ENCODE results near the gene MRPL19. TPM values are rescaled to one million over a fixed set of nuclear protein-coding genes. Genes with fewer than 3 reads are reported as not detected.
A peak's percentile ranks its signal among the peaks of the same experiment; 100 is the strongest.
"Not testable (repeated sequence)": the region's sequence is repeated elsewhere in the genome, so short reads cannot be mapped to it uniquely, and the experiment has no call there.

Gene MRPL19
- polyA plus RNA-seq, 1 donor (not counting 4 experiments of a cell fraction or from before 2014, with no cell fraction given) = 84.0 TPM

DNA sequence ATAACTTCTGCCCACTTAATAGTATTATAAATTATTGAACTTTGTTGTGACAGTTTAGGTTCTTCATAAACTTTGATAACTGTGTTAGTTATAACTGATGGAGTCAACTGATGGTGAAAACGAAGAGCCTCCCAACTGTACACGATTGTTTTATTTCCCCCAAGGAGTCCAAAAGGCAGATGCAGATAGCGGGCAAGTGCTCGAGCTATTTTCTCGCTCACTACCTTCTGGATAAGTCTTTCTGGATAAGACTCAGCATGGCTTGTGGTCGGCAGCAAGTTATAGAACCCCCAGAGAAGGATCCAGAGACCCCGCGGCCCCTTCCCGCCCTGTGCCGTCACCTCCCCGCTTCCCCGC, 63.6 kb downstream of the MRPL19 start:
- Histone ChIP-seq H2AFZ (ENCODE audit: control insufficient read depth, low read length) (peak overlapping the region; percentile 68), H3K4me1 (ENCODE audit: control insufficient read depth, extremely low read depth, insufficient read depth, low read length) (peaks cover 12% of the 10 kb centered on the region)
- dilution Hi-C loops (cut with MboI; ENCODE audit: extremely low pct_ligation_motif_present, low sequenced_read_pairs) = no loop called here

DNA sequence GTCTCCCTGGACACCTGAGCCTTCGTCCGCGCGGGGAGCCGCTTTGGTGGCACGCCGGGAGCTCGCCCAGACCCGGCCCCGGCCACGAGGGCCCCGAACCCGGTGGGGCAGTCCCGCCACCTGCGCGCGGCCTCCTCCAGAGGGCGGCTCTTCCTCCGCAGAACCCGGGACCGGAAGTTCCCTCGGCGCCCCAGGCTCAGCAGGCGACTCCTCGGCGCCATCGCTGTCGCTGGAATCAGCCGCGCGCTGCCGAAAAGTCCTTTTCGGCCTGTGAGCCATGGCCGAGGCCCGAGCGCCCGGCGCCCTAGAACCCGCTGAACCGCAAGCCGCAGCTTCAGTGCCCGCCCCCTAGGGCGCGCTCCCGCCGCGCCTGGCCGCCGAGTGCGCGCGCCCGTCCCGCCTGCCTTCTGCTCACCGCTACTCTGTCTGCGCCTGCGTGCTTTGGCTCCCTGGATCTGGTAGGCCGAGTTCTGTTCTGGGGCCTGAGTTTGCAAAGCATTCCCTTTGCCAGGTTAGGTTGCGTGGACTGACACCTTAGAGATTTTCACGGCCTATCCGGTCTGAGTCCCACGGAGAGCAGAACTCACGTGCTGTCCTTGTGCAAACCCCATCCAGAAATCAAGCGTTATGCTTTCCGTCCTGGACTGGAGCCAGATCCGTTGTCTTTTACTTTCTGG, 64.1 kb downstream of the MRPL19 start, which contains the start of gene GCFC2:
Gene GCFC2 (minus strand): TSS at position 339 of the 677 bp plus-strand sequence. CDS start 60 bp downstream, at position 279.
- H3K27me3 ChIP-seq (ENCODE audit: control insufficient read depth, extremely low read depth, insufficient read depth, low read length) = no peaks in the 10 kb centered on the region
- peaks cover 12% of the 10 kb centered on the region for H3K4me1 ChIP-seq (ENCODE audit: control insufficient read depth, extremely low read depth, insufficient read depth, low read length)
- no peaks in the 10 kb centered on the region for H3K9me3 ChIP-seq (ENCODE audit: control insufficient read depth, low read depth, low read length)
- no peak for TF ChIP-seq EZH2 (IDR thresholded peaks at IDR 0.05; ENCODE audit: low read length)
- TF ChIP-seq, protein P1, sequence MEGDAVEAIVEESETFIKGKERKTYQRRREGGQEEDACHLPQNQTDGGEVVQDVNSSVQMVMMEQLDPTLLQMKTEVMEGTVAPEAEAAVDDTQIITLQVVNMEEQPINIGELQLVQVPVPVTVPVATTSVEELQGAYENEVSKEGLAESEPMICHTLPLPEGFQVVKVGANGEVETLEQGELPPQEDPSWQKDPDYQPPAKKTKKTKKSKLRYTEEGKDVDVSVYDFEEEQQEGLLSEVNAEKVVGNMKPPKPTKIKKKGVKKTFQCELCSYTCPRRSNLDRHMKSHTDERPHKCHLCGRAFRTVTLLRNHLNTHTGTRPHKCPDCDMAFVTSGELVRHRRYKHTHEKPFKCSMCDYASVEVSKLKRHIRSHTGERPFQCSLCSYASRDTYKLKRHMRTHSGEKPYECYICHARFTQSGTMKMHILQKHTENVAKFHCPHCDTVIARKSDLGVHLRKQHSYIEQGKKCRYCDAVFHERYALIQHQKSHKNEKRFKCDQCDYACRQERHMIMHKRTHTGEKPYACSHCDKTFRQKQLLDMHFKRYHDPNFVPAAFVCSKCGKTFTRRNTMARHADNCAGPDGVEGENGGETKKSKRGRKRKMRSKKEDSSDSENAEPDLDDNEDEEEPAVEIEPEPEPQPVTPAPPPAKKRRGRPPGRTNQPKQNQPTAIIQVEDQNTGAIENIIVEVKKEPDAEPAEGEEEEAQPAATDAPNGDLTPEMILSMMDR (optimal IDR thresholded peaks at IDR 0.05 in 1 of 3, IDR thresholded peaks at IDR 0.05 in 1 of 3, conservative IDR thresholded peaks at IDR 0.05 in 1 of 3; ENCODE audit: extremely low read depth in 1 of 3, insufficient read depth in 2 of 3, low read length in 3 of 3) = peak in 2 of 3 experiments; percentile 46 to 53
- peak within 1 kb of the TSS; percentile 88 for H3K9ac ChIP-seq (ENCODE audit: control insufficient read depth, extremely low read depth, insufficient read depth, low read length)
- no peaks in the 10 kb centered on the region for H3K9me1 ChIP-seq (ENCODE audit: control insufficient read depth, extremely low read depth, insufficient read depth, low read length)
- dilution Hi-C loops (cut with MboI; ENCODE audit: extremely low pct_ligation_motif_present, low sequenced_read_pairs) = no loop called here
- peak within 1 kb of the TSS; percentile 55 to 90 (median 77) for H3K4me3 ChIP-seq (ENCODE audit: control insufficient read depth in 2 of 3, extremely low read depth in 1 of 3, insufficient read depth in 2 of 3, low read depth in 1 of 3, low read length in 3 of 3)
- FAIRE-seq (peak; percentile 63), DNase-seq (ENCODE audit: low read depth, low spot score) (peak; percentile 33)
- no peaks in the 10 kb centered on the region for H4K20me1 ChIP-seq (ENCODE audit: control insufficient read depth, extremely low read depth, insufficient read depth, low read length)
- H3K79me2 ChIP-seq (ENCODE audit: control insufficient read depth, insufficient read depth, low read length) = peaks cover 9% of the 10 kb centered on the region
- H2AFZ ChIP-seq (ENCODE audit: control insufficient read depth, low read length) = peak within 1 kb of the TSS; percentile 68
- H3K36me3 ChIP-seq (ENCODE audit: control insufficient read depth in 2 of 2, extremely low read depth in 1 of 2, insufficient read depth in 2 of 2, low read length in 2 of 2) = no peaks in the 10 kb centered on the region
- peak within 1 kb of the TSS; percentile 83 for H3K27ac ChIP-seq (ENCODE audit: control insufficient read depth, insufficient read depth, low read length)
- H3K4me2 ChIP-seq (ENCODE audit: control insufficient read depth, extremely low read depth, insufficient read depth, low read depth, low read length) = peak within 1 kb of the TSS; percentile 94

More for the DNA sequence above, 63.6 kb downstream of the MRPL19 start:
- no peak for FAIRE-seq
- peak overlapping the region; percentile 94 for H3K4me2 ChIP-seq (ENCODE audit: control insufficient read depth, extremely low read depth, insufficient read depth, low read depth, low read length)
- peaks cover 9% of the 10 kb centered on the region for H3K79me2 ChIP-seq (ENCODE audit: control insufficient read depth, insufficient read depth, low read length)
- no peaks in the 10 kb centered on the region for H3K36me3 ChIP-seq (ENCODE audit: control insufficient read depth in 2 of 2, extremely low read depth in 1 of 2, insufficient read depth in 2 of 2, low read length in 2 of 2)
- peak overlapping the region; percentile 88 for H3K9ac ChIP-seq (ENCODE audit: control insufficient read depth, extremely low read depth, insufficient read depth, low read length)
- no peaks in the 10 kb centered on the region for H4K20me1 ChIP-seq (ENCODE audit: control insufficient read depth, extremely low read depth, insufficient read depth, low read length)
- peak overlapping the region; percentile 55 to 90 (median 77) for H3K4me3 ChIP-seq (ENCODE audit: control insufficient read depth in 2 of 3, extremely low read depth in 1 of 3, insufficient read depth in 2 of 3, low read depth in 1 of 3, low read length in 3 of 3)
- DNase-seq (ENCODE audit: low read depth, low spot score) = no peak
- H3K27me3 ChIP-seq (ENCODE audit: control insufficient read depth, extremely low read depth, insufficient read depth, low read length) = no peaks in the 10 kb centered on the region
- no peaks in the 10 kb centered on the region for H3K9me3 ChIP-seq (ENCODE audit: control insufficient read depth, low read depth, low read length)
- TF ChIP-seq EZH2 (IDR thresholded peaks at IDR 0.05; ENCODE audit: low read length) = no peak
- TF ChIP-seq, protein P1 (optimal IDR thresholded peaks at IDR 0.05 in 1 of 3, IDR thresholded peaks at IDR 0.05 in 1 of 3, conservative IDR thresholded peaks at IDR 0.05 in 1 of 3; ENCODE audit: extremely low read depth in 1 of 3, insufficient read depth in 2 of 3, low read length in 3 of 3) = no peak
- H3K27ac ChIP-seq (ENCODE audit: control insufficient read depth, insufficient read depth, low read length) = peak overlapping the region; percentile 83
- no peaks in the 10 kb centered on the region for H3K9me1 ChIP-seq (ENCODE audit: control insufficient read depth, extremely low read depth, insufficient read depth, low read length)

DNA sequence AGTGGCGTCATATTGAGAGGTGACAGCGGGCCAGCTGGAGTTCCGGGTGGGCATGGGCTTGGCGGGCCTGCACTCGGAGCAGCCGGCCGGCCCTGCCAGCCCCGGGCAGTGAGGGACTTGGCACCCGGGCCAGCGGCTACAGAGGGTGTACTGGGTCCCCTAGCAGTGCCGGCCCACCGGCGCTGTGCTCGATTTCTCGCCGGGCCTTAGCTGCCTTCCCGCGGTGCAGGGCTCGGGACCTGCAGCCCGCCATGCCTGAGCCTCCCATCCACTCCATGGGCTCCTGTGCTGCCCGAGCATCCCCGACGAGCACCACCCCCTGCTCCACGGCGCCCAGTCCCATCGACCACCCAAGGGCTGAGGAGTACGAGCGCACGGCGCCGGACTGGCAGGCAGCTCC, 65.0 kb downstream of the MRPL19 start:
- H3K4me3 ChIP-seq (ENCODE audit: control insufficient read depth in 2 of 3, extremely low read depth in 1 of 3, insufficient read depth in 2 of 3, low read depth in 1 of 3, low read length in 3 of 3); H3K9me1 ChIP-seq (ENCODE audit: control insufficient read depth, extremely low read depth, insufficient read depth, low read length); H3K9me3 ChIP-seq (ENCODE audit: control insufficient read depth, low read depth, low read length); H4K20me1 ChIP-seq (ENCODE audit: control insufficient read depth, extremely low read depth, insufficient read depth, low read length); H3K27me3 ChIP-seq (ENCODE audit: control insufficient read depth, extremely low read depth, insufficient read depth, low read length); H3K36me3 ChIP-seq (ENCODE audit: control insufficient read depth in 2 of 2, extremely low read depth in 1 of 2, insufficient read depth in 2 of 2, low read length in 2 of 2); H3K79me2 ChIP-seq (ENCODE audit: control insufficient read depth, insufficient read depth, low read length); dilution Hi-C loops (cut with MboI; ENCODE audit: extremely low pct_ligation_motif_present, low sequenced_read_pairs); H3K27ac ChIP-seq (ENCODE audit: control insufficient read depth, insufficient read depth, low read length); FAIRE-seq; DNase-seq (ENCODE audit: low read depth, low spot score); H3K9ac ChIP-seq (ENCODE audit: control insufficient read depth, extremely low read depth, insufficient read depth, low read length); H2AFZ ChIP-seq (ENCODE audit: control insufficient read depth, low read length): not testable (repeated sequence)
- Histone ChIP-seq H3K4me2 (ENCODE audit: control insufficient read depth, extremely low read depth, insufficient read depth, low read depth, low read length) (peak overlapping the region; percentile 94), H3K4me1 (ENCODE audit: control insufficient read depth, extremely low read depth, insufficient read depth, low read length) (peaks cover 12% of the 10 kb centered on the region)
